Small intestine (tissue), 7 donors: ENCODE results near the gene USH2A. TPM values are rescaled to one million over a fixed set of nuclear protein-coding genes. Genes with fewer than 3 reads are reported as not detected.
A peak's percentile ranks its signal among the peaks of the same experiment; 100 is the strongest.

Source experiments
- DNase-seq, 2 donors: peaks; one replicate each; pipeline versions ENCODE4 v3.0.0 to v3.0.0-alpha.2; 2013
- FAIRE-seq: peaks from 2 replicates; lab custom pipeline; 2012; peaks lifted over from hg19 to GRCh38; lab: Jason Lieb, UNC
- H3K27ac ChIP-seq, 3 donors: one replicate each; pipeline ENCODE4 v1.5.1; 2013; ENCODE audit warnings: low read length in 2 of 3, mild to moderate bottlenecking in 2 of 3, control low read depth in 1 of 3, inconsistent platforms in 1 of 3, low read depth in 1 of 3, moderate library complexity in 1 of 3
- H3K27me3 ChIP-seq, 3 donors: one replicate each; pipeline ENCODE4 v1.6.1; 2013; ENCODE audit warnings: low read length in 3 of 3, inconsistent platforms in 1 of 3; ENCODE audit not compliant: control insufficient read depth in 3 of 3, insufficient read depth in 3 of 3
- H3K36me3 ChIP-seq, 3 donors: one replicate each; pipeline ENCODE4 v1.6.1; 2013; ENCODE audit warnings: low read length in 3 of 3, inconsistent platforms in 1 of 3, low read depth in 1 of 3, mild to moderate bottlenecking in 1 of 3, moderate library complexity in 1 of 3; ENCODE audit not compliant: control insufficient read depth in 3 of 3, insufficient read depth in 2 of 3
- H3K4me1 ChIP-seq, 3 donors: one replicate each; pipeline ENCODE4 v1.6.1; 2013; ENCODE audit warnings: low read length in 2 of 3, inconsistent platforms in 1 of 3, low read depth in 1 of 3, mild to moderate bottlenecking in 1 of 3, moderate library complexity in 1 of 3; ENCODE audit not compliant: control insufficient read depth in 3 of 3, insufficient read depth in 2 of 3
- H3K4me3 ChIP-seq, 3 donors: one replicate each; pipeline ENCODE4 v1.5.1; 2013; ENCODE audit warnings: low read length in 3 of 3, control low read depth in 1 of 3, inconsistent platforms in 1 of 3, low read depth in 1 of 3, mild to moderate bottlenecking in 1 of 3, moderate library complexity in 1 of 3
- H3K9me3 ChIP-seq, 2 donors: one replicate each; pipeline ENCODE4 v1.6.1; 2013; ENCODE audit warnings: low read depth in 1 of 2, low read length in 1 of 2; ENCODE audit not compliant: control insufficient read depth in 2 of 2, insufficient read depth in 1 of 2
- WGBS, 3 donors: extraction: QIAGEN DNeasy Blood & Tissue Kit; methylation state at CpG; one replicate each; pipeline ENCODE4 v1.1.7; 2013; 5-methylcytosine and 5-hydroxymethylcytosine counted together
- polyA plus RNA-seq, 4 donors: library from polyadenylated mRNA; stranded (reverse) in 3 of 4; unstranded in 1 of 4; fragments of 200-250 nt in 3 of 4; fragments of 120-200 nt in 1 of 4; gene quantifications; one replicate each; pipeline versions ENCODE4 v1.2.1 to v1.2.3, GENCODE V29; 2013
- donor health status: healthy with polysubstance abuse.
- donor health status: control.
- donor health status: control.
- donor health status: Bipolar disorder and iron deficiency.
- donor health status: healthy.

Gene USH2A
- polyA plus RNA-seq, 4 donors, result under 0.01 to 0.07 TPM; not detected in 2

DNA sequence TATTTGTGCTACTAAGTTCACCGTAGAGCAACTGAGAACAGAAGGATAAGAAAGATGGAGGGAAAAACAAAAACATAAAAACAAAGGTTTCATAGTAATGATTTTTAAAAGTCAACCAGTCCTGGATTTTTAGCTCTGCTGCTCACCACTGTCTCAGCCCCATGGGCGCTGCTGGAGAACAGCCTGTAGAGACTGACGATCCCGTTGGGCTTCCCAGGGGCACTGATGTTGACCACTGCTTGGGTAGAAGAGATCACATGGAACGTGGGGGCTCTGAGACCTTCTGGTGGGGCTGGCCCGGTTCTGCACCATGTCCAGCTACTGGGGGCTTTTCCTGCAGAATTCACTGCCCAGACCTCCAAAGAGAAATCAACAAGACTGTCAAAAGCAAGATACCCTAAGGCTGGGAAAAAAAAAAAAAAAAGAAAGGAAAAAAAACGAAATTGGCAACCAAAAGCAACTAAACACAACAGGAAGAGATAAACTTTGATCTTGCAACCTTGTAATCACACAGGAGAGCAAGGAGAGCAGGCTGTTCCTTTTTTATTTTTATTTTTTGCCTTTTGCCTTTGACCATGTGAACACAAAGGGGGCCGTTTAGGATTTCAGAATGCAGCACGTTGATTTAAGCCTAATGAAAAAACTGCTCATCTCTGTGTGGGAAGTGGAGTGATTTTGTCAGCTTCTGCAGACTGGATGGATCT is 772.6 kb downstream of the USH2A start:
- H3K9me3 ChIP-seq, result no peaks in the 10 kb centered on the region
- H3K27ac ChIP-seq, result no peak overlapping the region
- H3K4me3 ChIP-seq, result no peak overlapping the region
- FAIRE-seq (no peak), DNase-seq (no peak)
- no peaks in the 10 kb centered on the region for H3K36me3 ChIP-seq
- WGBS, 3 donors, result 58 to 63% (median 61%) methylated on average over 9 of the region's 9 CpGs
- peaks cover 0 to 5% (median 0%) of the 10 kb centered on the region in 3 donors for H3K27me3 ChIP-seq
- no peaks in the 10 kb centered on the region for H3K4me1 ChIP-seq

GRCh38 chr1:215648957-215649356 is 774.3 kb downstream of the USH2A start:
- Histone ChIP-seq H3K36me3 (no peaks in the 10 kb centered on the region), H3K27ac (no peak overlapping the region), H3K9me3 (no peaks in the 10 kb centered on the region), H3K4me1 (no peaks in the 10 kb centered on the region), H3K27me3 (peaks cover 0 to 5% (median 0%) of the 10 kb centered on the region in 3 donors), H3K4me3 (no peak overlapping the region)
- DNase-seq, result no peak
- FAIRE-seq, result no peak
- WGBS, 3 donors, result 88 to 95% (median 92%) methylated on average over 4 of the region's 4 CpGs

- H3K27ac ChIP-seq, result no peak overlapping the region
- whole genome bisulfite sequencing, 3 donors, result 71 to 77% (median 75%) methylated on average over 3 of the region's 3 CpGs
- FAIRE-seq, result no peak
Observed at GRCh38 chr1:215647738-215648137, 775.5 kb downstream of the USH2A start.

DNA sequence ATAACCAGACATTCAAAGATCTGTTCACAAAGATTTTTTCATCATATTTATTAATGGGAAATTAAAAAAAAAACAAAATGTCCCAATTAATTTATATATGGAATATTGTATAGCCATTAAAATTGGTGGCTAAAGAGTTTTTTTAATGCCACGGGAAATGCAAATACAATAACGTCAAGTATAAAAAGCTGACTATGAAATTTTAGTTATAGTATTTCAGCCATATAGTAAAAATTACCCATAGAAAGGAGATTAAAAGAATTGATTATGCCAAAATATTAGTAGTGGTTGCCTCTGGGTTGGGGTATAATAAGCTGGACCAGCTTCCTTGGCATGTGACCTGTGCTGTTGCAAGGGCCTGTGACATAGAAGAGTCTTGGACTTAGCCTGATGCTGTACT is 777.4 kb downstream of the USH2A start:
- no peak overlapping the region for H3K27ac ChIP-seq
- no peaks in the 10 kb centered on the region for H3K36me3 ChIP-seq
- no peaks in the 10 kb centered on the region for H3K9me3 ChIP-seq
- WGBS, 3 donors, result 93 to 97% (median 96%) methylated on average over 2 of the region's 2 CpGs
- H3K4me3 ChIP-seq, result no peak overlapping the region
- H3K4me1 ChIP-seq, result no peaks in the 10 kb centered on the region
- peaks cover 0 to 5% (median 0%) of the 10 kb centered on the region in 3 donors for H3K27me3 ChIP-seq
- FAIRE-seq (peak; percentile 57), DNase-seq (no peak)

More at GRCh38 chr1:215647738-215648137, 775.5 kb downstream of the USH2A start:
- Histone ChIP-seq H3K27me3 (peaks cover 0 to 5% (median 0%) of the 10 kb centered on the region in 3 donors), H3K4me1 (no peaks in the 10 kb centered on the region), H3K4me3 (no peak overlapping the region), H3K9me3 (no peaks in the 10 kb centered on the region), H3K36me3 (no peaks in the 10 kb centered on the region)
- DNase-seq, result no peak

DNA sequence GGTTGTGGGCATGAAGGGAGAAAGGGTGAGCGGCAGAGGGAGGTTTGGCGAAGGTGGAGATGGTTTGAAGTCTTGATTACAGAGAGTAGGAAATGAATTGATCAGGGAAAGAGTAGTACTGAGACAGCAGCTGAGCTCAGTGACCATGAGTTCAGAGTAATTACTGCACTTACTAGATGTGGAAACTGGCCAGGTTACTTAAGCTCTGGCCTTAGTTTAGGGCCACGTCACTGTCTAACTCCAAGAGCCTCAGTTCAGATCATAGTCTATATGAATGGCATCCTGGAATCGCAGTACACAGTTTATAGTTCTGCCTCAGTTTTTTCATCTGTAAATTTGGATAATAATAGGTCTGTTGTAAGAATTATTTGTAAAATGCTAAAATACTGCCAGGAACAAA is 778.1 kb downstream of the USH2A start:
- DNase-seq (peak in 1 of 2 donors; percentile 44), FAIRE-seq (no peak)
- H3K36me3 ChIP-seq, result no peaks in the 10 kb centered on the region
- no peaks in the 10 kb centered on the region for H3K9me3 ChIP-seq
- peaks cover 0 to 3% (median 0%) of the 10 kb centered on the region in 3 donors for H3K27me3 ChIP-seq
- no peak overlapping the region for H3K4me3 ChIP-seq
- 56 to 88% (median 69%) methylated on average over 4 of the region's 4 CpGs for WGBS, 3 donors
- no peaks in the 10 kb centered on the region for H3K4me1 ChIP-seq
- no peak overlapping the region for H3K27ac ChIP-seq

DNA sequence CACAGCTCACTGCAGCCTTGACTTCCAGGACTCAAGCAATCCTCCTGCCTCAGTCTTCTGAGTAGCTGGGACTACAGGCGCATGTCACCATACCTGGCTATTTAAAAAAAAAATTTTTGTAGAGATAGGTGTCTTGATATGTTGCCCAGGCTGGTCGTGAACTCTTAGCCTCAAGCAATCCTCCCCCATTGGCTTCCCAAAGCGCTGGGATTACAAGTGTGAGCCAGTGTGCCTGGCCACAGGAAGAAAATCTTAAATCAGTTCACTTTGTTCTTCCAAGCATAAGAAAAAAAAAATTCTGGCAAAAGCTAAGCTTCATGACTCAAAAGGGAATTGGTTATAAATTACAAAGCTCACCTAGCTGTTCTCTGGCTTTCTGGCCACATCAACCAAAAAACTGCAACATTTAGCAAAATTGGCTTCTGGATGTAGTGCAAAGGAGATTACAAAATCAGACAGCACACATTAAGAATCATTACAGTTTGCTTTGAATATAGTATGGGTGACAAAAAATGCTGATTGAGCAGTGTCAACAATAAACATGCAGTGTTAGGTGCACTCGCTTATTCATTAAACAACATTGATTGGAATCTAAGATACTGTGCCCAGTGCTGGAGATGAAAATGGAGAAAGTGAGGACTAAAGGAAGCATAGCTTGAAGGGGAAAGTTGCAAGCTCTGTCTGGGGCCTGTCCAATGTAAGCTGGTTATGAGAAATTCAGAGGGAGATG is 779.5 kb downstream of the USH2A start:
- no peaks in the 10 kb centered on the region for H3K9me3 ChIP-seq
- no peak overlapping the region for H3K4me3 ChIP-seq
- no peaks in the 10 kb centered on the region for H3K36me3 ChIP-seq
- peaks cover 0 to 3% (median 0%) of the 10 kb centered on the region in 3 donors for H3K27me3 ChIP-seq
- DNase-seq (no peak), FAIRE-seq (no peak)
- 83 to 94% (median 92%) methylated on average over 4 of the region's 4 CpGs for WGBS, 3 donors
- H3K4me1 ChIP-seq, result no peaks in the 10 kb centered on the region
- H3K27ac ChIP-seq, result no peak overlapping the region

GRCh38 chr1:215640429-215641148 is 782.7 kb downstream of the USH2A start:
- H3K9me3 ChIP-seq, result no peaks in the 10 kb centered on the region
- DNase-seq, result no peak
- H3K4me1 ChIP-seq, result peaks cover 0 to 13% (median 0%) of the 10 kb centered on the region in 3 donors
- H3K4me3 ChIP-seq, result no peak overlapping the region
- no peaks in the 10 kb centered on the region for H3K27me3 ChIP-seq
- no peak overlapping the region for H3K27ac ChIP-seq
- FAIRE-seq, result no peak
- WGBS, 3 donors, result 92 to 94% (median 94%) methylated on average over 18 of the region's 18 CpGs
- no peaks in the 10 kb centered on the region for H3K36me3 ChIP-seq

DNA sequence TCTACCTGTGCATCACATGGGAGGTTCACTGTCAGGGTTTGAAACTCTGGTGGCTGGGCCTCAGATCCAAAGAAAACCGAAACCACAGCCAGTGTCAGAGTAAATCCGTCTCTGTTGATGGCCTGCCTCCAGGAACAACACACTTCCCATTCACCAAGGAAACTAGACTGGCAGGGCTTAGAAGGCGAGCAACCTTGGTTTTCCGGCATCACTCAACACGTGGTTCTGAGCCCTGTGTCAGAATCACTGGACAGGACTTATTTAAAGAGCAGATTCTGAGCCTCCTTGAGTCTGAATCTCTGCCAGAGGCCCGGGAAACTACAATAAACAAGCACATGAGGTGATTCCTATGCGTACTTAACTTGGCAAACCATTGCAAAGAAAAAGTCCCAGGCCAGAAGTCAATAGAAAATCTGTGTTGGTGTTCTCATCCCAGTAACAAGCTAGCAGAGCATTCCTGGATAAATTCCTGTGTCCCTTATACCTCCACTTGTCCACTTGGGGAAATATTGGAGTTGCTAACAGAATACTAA is 786.1 kb downstream of the USH2A start:
- peak; percentile 30 to 64 for DNase-seq
- Histone ChIP-seq H3K27ac (peak overlapping the region; percentile 22 to 64 (median 51)), H3K36me3 (peaks cover 0 to 2% (median 0%) of the 10 kb centered on the region in 3 donors), H3K9me3 (no peaks in the 10 kb centered on the region), H3K4me1 (peaks cover 0 to 26% (median 4%) of the 10 kb centered on the region in 3 donors), H3K4me3 (no peak overlapping the region), H3K27me3 (no peaks in the 10 kb centered on the region)
- 15 to 42% (median 30%) methylated on average over 7 of the region's 7 CpGs for WGBS, 3 donors
- no peak for FAIRE-seq
